Measurements from ENCODE around the gene KCNK10.

The KCNK10 gene

DNA sequence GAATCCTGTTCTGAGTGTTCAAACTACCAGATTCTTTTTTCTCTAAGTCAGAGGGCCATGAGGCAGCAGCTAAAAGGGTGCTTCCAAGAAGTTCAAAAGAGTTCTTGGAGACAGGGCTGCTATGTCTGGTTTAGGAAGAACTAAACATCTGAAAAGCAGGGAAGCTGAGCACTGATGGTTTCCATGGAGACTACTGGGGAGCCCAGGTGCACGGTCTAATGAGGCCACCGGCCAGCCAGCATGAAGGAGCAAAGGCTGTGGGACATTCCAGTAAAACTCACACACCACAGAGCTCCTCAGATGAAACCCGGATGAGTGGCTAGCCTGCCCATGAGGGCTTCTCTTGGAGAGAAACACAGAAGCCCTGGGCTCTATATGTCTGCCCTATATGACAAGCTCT is 97.3 kb downstream of the KCNK10 start:
- DNase-seq = peak; percentile 41

DNA sequence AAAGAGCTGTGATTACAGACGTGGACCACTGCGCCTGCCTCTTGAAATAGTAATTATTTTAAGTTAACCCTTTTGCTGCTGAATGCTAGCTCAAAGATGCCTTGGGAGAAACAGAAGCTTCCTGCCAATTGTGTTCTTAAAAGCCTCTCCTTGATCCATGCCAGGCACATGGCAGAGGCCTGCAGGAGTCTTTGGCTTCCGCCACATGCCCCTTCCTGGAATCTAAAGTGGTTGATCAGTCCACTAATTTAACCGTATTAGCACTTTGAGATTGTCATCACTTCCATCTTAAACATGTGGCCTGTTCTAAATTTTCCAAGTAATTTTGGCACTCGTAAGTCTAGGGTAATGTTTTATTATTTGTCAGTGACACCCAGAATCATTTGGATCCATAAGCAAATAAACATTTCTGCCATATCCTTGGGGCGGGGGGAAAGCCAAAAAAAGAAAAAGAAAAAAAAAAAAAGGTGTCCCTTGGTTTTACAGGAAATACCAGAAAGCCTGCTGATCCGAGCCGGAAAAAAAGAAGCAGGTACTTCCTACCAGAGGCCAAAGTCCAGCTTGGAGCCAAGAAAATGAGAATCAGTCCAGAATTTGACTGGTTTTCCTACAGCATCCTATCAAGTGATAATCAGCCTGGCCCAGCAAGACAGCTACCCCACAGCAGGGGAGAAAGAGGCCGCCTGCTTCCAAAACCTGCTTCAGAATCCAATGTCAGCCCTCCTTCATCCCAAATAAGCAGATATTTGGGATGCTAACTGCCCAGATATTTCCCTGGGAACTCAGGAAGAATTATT is 104.8 kb downstream of the KCNK10 start:
- DNase-seq = no peak

DNA sequence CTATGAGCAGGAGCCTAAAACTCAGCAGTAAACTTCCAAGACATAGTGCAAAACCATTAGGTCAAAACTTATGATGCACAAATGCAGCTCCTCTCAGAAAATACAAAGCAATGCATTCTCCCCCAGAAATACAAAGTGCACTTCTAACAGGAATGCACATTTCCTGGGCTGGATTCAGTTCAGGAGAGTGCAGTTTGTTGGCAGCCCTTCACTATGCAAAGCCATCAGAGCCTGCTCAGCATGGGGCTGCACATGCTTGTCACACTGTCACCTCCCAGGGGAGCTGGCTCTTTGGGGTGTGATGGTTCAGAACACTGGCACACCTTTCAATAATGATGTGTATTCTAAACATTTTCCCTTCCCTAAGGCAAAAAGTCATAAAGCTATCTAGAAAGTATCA is 110.4 kb downstream of the KCNK10 start:
- DNase-seq = no peak

DNA sequence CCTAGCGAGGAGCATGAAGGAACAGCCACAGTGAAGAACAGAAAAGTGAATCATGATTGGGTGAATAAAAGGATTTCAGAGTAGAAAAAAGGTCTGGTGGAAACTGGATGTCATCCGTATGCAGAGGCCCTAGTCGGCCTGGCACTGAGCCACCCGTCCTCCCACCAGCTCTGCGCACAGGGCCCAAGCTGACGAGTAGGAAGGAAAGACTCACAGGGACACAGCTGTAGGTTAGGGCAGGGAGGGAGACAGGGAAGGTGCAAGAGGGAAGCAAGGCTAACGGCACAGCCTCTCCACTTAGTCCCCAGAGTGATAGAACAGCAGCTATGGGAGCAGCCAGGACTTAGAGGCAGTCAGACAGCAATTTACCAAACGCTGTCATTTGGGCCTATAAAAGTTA is 112.6 kb downstream of the KCNK10 start:
- DNase-seq = no peak

DNA sequence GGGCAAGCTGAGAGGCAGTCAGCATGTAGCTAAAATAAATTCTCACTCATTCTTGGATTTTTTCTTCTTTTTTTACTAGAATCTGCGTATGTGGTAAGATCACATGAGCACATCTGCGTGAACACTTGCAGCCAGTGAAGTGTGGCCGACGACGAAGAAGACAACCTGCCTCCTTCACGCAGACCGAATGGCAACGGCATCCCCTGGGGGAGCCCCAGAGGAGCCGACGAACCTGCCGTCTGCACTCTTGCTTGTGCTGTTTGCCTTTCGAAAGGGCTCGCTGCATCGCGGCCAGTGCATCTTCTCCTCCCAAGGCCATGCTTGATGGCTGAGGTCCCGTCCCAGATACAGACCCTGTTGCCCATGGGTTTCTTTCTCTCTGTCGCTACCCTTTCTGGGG is 113.8 kb downstream of the KCNK10 start:
- no peak for DNase-seq

DNA sequence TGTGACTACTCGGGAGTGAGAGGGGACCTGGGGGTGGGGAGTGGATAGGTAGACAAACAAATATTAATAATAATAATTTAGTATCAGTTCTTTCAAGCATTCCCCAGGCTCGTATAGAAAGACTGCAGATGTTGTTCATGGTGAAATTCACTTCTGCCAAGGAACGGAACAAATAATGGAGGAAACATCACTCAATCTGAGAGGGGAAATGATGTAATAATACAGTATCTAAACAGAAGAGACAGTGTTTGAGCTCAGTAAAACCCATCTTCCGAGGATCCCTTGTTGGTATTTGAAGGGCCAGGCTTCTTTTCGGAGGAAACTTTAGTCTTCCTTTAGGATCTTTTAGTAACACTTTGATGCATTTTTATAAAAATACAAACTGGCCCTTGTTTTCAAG is 114.2 kb downstream of the KCNK10 start:
- DNase-seq = no peak

DNA sequence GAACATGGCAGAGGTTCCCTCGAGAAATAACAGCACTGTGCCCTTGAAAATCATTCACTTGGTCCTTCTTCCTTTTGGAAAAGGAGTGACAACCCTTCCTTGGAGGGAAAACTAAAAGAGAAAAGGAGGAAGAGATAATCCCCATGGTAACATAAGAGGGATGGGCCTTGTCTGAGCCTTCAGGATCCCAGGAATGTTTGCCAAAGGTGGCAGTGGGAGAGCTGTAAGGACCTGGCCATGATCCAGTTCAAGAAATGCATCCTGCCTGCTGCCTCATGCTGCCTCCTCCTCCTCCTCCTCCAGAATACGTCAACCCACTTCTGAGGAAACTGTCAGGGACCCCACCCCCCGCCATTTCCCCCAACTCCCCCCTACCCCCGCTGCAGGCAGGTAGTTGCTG is 118.8 kb downstream of the KCNK10 start:
- DNase-seq = no peak

DNA sequence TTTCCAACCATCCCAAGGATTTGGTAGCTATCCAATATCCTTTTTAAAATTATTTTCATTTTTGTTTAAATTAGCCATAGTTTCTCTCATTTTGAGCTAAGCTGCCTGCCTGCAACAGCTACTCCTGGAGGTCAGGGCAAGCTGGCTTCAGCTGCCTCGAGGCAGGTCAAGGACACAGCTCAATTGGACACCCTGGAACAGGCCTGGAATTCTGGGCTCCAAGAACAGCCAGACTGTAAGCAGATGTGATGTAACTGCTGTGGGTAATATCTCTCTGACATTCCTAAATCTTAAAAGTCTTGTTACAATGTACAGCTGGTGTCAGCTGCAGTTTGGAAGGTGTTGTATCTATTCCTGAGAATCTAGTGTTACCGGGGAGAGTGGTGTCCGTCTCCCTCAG is 119.8 kb downstream of the KCNK10 start:
- DNase-seq = no peak

DNA sequence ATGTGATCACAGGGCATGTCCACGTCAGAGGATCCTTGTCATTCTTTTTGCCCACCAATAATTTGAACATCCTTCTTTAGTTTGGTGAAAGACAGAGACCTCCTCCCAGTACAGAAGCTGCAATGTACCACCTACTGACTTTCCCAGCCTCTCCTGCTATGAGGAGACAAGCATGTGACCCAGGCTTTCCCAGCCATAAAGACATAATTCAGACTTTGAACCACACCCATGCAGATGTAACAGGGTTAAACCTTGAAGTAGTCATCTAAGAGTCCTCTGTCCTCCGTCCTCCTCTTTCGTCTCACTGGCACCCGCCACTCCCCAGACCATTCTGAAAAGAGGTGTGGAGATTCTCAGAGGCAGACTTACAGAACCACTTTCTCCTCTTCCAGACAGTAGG is 120.8 kb downstream of the KCNK10 start:
- DNase-seq = no peak

DNA sequence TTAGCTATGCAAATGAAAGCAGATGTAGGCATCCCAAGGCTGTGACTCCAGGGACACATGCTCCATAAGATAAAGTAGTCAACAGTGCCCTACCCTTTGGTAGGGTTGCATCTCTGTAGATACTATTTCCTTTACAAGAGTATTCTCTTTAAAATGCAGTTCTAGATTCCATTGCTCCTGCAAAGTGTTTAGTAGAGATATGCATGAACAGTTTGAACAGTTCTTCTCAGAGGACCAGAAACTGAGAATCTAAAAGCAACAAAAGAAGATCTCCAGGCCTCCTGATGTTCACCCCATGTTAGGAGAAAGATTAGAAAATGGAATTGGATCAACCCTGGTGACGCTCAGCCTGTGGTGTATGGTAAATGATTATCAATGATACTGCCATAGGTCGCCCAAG is 121.2 kb downstream of the KCNK10 start:
- DNase-seq = no peak

DNA sequence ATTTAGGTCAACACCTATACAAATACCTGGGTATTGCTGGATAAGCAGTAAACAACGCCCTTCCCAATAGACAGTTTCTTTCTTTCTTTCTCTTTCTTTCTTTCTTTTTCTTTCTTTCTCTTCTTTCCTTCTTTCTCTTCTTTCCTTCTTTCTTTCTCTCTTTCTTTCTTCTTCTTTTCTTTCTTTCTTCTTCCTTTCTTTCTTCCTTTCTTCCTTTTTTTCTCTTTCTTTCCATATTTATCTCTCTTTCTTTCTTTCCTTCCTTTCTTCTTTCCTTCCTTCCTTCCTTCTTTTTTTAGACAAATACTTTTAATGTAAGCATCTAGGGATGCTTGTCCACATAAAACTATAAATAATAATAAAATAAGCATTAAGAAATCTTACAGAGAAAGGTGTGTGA is 123.2 kb downstream of the KCNK10 start:
- no peak for DNase-seq

DNA sequence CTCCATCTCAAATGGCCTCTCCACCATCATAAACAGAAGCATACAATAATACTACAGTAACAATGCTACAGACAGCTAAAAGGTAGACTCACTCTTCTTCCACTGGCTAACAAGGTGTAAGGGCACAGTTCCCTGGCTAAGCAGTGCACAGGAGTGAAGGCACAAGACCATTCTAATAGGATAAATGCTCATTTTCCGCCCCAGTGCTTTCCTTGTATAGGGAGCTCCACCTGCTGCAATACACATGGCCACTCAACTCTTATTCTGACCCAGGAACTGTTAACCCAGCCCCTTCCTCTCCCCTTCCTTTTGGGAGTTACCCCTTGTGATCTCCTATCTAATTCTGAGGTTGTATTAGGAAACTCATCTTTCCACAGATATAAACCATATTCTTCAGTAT is 124.6 kb downstream of the KCNK10 start:
- DNase-seq = peak; percentile 58

DNA sequence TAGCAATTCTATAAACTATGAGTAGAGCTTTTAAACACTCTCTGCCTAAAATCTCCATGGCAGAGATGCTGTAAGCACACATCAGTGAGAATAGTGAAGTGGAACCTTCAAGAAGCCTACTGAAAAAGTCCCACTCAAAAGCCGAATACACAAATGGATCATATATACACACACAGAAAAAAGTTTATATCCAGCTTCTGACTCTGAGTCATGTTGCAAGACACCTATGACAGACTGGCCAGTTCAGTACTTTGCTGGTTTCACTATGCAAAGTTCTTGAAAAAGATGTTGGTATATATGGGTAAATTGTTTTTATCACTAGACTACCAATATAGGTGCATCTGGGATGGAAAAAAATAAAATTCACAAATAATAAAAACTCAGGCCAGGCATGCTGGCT is 126.1 kb downstream of the KCNK10 start:
- DNase-seq = no peak

DNA sequence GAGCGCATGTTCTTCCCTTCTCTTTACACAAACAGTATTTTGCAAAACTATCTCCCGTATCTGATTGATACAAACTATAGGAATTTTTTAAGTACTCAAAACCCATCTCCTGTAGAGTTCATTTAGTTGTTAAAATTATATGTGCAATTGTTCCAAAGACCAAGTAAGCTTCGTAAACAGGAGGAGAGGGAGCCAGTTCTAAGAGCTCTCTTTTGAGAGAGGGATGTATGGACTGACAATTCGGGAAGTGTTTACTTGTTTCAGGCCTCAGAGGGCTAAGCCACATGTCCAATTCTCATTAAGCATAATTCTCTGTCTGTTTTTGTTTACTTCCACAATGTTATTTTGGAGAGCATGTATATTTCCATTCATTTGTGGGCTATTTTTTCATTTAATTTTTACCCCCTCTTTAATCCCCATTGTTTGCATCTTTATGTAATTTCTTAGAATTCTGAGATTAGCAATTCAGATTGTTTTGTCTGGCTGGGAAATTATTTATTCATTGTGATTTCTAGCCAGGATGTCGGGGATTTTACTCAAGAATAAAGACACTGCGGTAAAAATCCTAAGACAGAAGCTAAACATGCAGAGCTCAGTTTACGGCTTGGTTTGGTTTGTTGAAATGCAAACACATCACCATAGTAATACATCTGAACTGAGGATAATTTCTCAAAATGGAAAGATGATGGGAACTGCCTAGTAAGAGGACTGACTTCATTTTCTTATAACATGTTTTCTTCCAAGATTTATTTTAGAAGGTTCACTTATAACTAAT is 126.8 kb downstream of the KCNK10 start:
- DNase-seq = no peak

DNA sequence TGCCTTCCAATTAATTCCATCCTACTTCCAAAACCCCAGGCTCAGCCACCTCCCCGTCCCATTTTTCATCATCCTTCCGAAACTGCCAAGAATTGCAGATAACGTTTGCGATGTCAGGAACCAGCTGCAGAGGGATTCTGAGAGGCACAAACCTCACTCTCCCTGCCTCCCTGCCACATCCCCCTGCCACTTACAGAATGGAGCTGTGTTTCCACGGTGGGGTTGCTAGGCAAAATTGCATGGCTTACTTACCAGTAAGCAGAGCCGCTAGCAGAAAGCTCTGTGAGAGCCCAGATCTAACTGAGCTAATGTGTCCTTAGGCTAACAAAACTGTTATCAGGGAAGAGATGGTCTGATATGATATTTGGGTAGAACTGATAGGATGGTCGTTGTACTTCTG is 127.4 kb downstream of the KCNK10 start:
- no peak for DNase-seq

DNA sequence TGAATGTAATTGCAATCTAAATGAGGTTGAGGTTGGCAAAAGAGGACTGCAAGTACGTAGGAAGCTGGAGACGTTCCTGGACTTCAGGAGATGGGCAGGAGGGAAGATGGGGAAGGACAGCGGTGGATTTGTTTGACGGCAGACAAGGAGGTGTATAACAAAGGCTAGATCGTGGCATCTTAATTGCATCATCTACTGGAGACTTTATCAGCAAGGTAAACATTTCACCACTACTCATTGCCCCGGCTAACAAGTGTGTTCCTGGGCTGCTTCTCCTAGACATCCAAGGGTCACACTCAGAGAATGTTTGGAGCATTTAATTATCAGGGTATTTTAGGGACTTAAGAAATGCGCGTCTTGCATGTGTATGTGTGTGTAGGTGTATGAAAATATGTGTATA is 128.5 kb downstream of the KCNK10 start:
- no peak for DNase-seq

DNA sequence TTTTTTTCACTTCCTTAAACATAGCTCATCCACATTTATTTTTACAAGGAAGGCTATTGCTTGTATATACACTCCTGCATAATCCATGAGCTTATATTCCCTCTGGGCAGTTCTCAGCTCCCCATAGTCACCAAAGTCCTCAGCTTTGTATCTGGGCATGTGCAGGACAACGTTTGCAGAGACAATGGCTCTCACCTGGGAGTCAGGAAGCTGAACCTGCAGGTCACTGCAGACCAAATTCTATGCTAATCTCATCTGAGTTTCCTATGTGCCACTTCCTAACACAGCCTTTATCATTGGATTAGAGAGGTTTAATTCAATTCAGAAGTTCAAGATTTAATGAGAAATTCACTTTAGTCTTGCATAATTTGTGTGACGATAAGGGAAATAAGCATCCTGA is 131.5 kb downstream of the KCNK10 start:
- DNase-seq = no peak

DNA sequence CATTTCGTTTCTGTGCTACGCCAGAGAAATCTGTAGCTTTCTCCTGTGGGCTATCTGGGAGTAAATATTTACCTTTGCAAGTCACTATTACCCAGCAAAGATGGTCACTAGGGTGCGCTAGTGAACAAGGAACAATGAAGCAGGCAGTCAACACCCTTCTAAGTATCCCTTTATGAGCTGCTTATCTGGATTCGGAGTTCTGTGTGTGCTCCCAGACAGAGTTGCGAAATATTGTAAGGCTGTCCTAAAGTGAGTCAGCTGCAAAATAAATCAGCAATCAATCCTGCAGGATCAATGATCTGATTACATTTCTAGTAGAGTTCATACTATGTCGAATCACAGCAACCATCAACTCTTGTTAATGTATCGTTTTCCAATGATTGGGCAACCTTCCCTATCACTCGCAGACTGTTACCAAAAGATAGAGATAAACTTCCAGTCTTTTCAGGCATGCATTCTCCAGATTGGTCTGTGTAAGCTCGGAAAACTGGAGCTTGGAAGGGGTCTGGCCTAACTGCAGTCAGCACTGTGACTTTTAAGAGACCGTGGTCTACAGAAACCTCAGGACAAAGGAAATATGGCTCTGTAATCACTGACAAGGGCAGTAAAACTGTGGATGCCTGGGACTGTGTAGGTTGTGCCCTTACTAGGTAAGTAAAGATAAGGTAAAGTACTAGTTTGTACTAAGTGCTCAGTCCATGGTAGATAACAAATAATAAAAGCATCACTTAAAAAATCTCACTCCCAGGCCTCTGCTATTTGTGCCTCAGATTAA is 133.5 kb downstream of the KCNK10 start:
- DNase-seq = peak; percentile 95

DNA sequence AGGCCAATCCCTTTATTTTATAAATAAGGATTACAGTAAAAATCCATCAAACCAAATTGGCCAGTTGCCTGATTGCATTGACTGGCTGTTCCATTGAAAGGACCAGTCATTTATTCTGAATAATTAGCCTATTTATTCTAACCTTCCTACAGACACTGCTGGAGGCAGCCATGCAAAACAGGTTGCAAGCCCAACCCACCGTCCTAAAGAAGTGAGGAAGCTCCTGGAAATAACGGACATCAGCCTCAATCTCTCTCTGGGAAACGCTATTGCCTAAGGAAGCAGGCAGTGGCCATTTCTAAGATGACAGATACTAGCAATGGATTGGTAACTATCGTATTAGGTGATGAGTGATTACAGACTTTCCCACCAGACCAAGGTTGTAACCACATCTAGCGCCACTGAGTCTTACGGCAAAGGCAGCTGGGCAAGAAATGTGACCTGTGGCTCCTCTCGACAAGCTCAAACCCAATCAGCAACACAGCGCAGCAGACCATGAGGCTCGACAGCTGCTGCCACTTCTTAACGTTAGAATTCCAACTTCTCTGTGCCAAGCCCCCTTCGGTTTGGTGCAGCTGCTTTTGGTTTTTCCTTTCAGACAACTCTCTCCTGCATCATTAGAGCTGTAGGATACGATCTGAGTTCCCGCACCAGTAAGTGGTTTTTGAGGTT is 134.2 kb downstream of the KCNK10 start:
- DNase-seq = no peak

DNA sequence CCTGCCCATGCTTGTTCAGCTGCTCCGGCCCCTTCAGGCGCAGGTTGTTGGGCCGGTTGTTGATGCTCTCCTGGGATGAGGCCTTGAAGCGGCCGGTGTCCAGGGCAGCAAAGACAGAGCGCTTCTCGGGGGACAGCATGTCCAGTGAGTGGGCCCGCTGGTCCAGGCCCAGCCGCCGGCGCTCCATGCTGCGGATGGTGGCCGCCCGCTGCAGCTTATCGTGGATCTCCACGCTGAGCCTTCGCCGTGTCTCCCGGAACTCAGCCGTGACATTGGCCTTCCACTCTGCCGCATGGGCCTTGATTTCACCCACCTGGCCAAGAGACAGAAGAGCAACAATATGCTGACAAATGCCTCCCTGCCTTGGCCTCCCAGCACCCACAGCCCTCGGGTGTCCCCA is 137.2 kb downstream of the KCNK10 start:
- DNase-seq = no peak

DNA sequence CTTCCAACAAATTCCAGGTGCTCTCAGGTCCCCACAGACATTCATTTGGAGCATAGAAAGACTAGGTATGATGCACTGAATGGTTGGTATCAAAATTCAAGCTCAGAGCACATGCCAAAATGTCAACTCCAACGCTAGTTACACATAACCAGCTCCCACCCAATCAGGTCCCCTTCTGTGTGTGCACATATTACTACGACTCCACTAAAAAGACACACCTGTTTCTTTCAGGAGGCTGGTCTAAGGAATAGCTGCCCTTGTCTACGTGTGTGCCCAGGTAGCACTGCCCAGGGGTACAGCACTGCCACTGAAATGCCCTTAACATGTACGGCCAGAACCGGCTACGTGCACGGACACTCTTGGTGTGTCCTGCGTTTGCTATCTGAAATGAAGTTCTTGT is 138.1 kb downstream of the KCNK10 start:
- no peak for DNase-seq

DNA sequence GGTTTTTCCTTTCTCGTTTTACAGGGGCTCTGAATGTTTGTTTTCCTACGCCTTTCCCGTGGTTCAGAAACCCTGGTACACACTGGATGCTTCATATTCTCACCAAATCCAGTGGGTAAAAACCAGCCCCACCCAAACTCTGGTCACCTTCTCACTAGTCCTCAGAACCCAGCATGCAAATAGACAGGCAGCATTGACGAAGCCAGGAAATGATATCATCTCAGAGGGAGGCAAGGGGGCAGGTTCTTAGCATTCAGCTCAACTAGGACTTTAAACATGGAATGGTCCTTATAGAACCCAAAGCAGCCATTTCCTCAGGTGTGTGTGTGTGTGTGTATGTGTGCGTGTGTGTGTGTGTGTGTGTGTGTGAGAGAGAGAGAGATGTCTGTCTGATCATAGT is 142.0 kb downstream of the KCNK10 start:
- DNase-seq = no peak

DNA sequence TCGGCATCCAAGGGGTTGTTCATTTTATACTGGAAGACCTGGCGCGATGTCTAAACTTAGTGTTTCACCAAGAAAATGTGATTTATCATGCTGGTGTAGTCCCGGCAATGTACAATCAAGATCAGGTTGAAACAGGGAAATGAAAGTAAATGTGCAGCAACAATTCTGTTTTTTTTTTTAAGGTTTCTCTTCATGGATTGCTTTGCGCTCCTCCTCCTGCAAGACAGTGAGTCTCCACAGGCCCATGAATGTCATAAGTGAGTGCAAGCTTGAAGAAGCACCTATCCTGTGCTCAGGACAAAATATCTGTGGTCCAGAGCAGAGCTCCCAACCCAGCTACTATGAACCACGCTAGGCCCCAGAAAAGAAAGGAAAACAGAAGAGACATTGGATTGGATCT is 143.4 kb downstream of the KCNK10 start:
- DNase-seq = no peak
